ENCODE results near the gene CHN2.
A peak's percentile ranks its signal among the peaks of the same experiment; 100 is the strongest.
"Not testable (repeated sequence)": the region's sequence is repeated elsewhere in the genome, so short reads cannot be mapped to it uniquely, and the experiment has no call there.

The CHN2 gene

DNA sequence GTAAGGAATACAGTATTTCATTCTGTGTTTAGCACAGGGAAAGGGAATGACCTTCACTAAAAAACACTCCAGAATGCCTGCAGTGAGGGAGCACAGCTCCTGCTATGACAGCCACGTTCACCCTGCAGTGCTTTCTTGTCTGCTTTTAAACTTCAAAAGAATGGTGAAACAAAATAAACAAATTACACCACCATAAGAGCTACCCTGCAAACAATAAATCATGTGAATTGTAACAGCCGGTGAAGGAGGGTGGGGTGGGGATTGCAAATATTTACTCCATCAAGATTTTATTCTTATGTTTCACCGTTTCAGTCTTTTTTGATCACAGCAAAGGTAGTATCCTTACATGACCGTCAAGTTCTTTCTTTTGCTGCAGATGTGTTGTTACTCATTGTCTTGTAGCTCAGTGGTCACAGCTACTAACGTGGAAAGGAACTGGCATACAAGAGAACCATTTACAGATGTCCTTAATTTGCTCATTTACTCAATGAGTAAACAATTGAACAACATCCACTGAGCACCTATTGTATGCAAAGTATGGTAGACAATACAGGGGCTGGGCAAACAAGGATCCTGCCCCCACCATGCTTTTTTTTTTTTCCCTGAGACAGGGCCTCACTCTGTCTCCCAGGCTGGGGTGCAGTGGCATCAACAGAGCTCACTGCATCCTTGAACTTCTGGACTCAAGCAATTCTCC lies 4.1 kb upstream of the CHN2 start:
- DNase-seq = no peak

GRCh38 chr7:29192323-29192722 lies 2.3 kb upstream of the CHN2 start:
- no peak for DNase-seq

DNA sequence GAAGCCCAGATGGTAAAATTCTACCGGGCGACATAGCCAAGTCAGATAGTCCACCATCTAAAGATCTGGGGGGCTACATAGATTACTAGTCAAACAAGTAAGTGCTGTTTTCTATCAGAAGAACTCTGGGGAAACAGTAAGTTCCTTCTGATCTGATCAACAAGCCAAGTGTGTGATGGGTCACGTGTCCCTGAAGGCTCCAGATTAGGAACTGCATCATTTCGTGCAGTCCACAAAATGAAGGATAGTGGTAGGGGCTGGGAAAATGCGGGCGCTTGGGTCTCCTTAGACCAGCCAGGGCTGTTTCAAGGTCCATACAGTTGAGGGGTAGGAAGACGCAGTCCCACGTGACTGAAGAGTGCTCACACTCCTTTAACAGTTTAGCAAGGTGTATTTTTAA lies 1.8 kb upstream of the CHN2 start:
- no peak for DNase-seq

DNA sequence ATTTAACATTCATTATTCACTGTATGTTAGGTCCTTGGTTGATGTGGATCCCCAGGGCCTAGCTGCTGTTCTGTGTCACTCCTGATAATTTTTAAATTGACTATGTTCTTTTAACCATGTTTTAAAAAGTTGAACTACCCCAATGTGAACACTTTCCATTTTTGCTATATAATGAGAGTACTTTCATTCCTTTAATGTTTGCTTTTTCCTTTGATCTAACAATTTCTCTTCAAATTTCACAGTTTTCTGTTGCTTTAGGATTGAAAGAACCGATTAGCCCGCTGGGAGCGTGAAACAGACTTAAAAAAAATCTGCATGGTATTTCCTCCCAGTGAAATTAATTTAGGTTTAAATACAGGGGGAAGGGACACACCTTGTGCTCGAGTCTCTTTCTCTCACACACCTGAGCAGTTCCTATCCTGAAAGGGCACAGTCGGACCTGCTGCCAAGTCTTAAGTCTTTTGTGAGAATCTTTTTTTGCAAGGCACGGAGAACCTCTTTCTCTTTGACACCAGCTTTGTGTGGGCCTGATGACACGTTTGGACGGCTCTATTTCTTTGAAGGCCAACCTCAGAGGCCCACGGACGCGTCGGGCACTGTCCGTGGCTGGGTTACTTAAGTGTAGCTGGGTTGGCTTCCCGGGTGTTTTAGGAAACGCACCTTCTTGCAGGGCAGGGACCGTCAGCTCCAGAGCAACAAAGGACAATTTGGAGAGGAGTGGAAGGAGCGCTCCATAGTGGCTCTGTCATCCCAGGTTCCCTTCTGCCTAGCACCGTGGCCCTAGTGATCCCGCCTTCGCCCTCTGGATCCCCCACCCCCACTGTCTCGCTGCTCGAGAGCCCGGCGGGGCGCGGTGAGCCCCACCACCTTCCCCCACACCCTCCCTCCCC lies 1.0 kb upstream of the CHN2 start:
- peak; percentile 32 for DNase-seq

DNA sequence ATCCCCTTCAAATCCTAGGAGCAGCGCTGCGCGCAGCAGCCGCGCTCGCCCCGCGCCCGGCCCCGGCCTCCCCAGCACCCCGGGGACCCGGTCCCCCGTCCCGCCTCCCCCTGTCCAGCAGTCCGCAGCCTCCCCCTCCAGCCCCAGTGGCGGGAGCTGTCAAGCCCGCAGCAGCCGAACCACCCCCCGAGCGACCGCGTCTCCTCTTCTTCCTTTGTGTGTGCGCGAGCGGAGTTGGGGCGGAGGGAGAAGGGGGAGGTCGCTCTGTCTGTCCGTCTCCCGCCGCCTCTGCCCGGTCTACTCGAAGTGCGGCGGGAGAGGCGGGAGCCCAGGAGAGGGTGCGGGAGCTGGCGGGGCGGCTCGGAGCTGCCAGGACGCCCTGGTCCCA lies 375 bp upstream of the CHN2 start:
- DNase-seq = peak; percentile 53

GRCh38 chr7:29196191-29196590 lies 1.6 kb downstream of the CHN2 start:
- DNase-seq = no peak

DNA sequence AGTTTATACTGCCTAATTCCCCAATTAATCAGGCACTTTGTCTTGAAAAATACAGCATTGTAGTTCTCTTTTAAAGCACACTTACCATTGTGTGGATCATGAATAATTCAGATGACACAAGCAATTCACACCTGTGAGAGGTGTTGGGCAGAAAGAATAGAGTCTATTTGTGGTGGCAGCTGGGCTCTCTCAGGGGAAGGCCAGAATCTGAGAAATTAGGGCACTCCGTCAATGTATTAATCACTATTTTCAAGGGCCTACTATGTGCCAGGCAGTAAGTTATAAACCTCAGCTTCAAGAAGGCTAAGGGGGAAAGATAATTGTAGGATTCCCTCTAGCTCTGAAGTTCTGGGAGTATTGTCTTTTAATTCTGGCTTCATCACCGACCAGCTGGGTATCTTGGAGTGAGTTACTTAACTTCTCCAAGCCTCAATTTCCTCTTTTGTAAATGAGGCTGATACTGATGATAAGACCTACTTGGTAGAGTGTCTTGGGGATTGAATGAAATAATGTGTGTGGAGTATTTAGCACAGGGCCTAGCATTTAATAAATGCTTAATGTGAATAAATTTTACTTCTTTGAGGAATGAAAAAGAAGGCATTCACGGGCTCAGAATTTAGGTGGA lies 2.5 kb downstream of the CHN2 start:
- DNase-seq = no peak

- DNase-seq = no peak
Observed at GRCh38 chr7:29197916-29198315, 3.3 kb downstream of the CHN2 start.

- DNase-seq = no peak
Observed at GRCh38 chr7:29199776-29200175, 5.2 kb downstream of the CHN2 start.

GRCh38 chr7:29202651-29203069 lies 8.1 kb downstream of the CHN2 start:
- no peak for DNase-seq

GRCh38 chr7:29204491-29205272 lies 10.1 kb downstream of the CHN2 start:
- DNase-seq = no peak

- no peak for DNase-seq
Observed at GRCh38 chr7:29207162-29207801, 12.7 kb downstream of the CHN2 start.

GRCh38 chr7:29208410-29209250 lies 14.1 kb downstream of the CHN2 start:
- DNase-seq = no peak

GRCh38 chr7:29209745-29210144 lies 15.2 kb downstream of the CHN2 start:
- no peak for DNase-seq

- DNase-seq = not testable (repeated sequence)
Observed at GRCh38 chr7:29212736-29213135, 18.2 kb downstream of the CHN2 start.

DNA sequence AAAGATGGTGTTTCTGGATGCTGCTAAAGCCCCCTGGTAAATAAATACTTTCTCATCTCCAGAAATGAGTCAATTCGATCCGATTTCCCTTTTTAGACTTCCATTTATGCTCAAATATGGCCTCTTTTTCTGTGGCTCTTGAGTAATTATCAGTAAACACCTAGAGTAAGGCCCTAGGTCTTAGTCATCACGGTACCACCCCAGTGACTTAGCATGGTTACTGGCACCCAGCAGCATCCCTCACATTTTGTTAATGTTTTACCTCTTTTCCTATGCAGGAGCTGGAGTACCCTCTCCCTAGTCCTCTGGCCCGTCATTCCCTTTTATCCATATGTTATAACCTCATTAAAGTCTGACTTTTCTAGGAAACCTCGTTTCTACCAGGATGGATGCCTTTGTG lies 19.5 kb downstream of the CHN2 start:
- no peak for DNase-seq

- DNase-seq = no peak
Observed at GRCh38 chr7:29214816-29215215, 20.2 kb downstream of the CHN2 start.

- DNase-seq = no peak
Observed at GRCh38 chr7:29216128-29216527, 21.6 kb downstream of the CHN2 start.

GRCh38 chr7:29217113-29217512 lies 22.5 kb downstream of the CHN2 start:
- DNase-seq = no peak

- DNase-seq = no peak
Observed at GRCh38 chr7:29224726-29225125, 30.2 kb downstream of the CHN2 start.

DNA sequence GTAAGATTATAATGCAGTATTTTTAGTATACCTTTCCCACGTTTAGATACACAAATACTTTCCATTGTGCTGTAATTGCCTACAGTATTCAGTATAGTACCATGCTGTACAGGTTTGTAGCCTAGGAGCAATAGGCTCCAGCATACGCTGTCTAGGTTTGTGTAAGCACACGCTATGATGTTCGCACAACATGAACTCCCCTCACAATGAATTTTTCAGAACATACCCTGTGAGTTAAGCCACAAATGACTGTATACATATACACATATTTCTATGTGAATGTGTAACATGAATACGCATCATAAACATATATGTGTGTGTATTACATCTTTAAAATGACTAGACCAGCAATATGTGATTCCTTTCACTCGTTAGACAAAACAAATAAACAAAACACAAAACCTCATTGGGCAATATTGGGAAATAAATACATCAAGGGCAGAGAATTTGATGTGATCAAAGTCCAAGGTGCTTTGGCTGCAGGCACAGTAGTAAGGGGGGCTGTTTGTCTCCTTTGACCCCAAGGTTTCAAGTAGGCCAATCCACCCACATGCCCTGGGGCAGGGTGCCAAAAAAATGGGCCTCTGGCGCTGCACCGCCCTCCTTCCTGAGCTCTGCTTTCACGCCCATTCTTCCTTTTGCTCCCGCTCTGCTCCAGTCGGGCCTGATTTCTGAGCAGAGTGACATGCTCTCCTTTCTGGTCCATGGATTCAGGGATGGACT lies 33.9 kb downstream of the CHN2 start:
- DNase-seq = no peak

Data from left hindlimb (tissue), 1 donor.